ENCODE data around the gene CMKLR1.

DNA sequence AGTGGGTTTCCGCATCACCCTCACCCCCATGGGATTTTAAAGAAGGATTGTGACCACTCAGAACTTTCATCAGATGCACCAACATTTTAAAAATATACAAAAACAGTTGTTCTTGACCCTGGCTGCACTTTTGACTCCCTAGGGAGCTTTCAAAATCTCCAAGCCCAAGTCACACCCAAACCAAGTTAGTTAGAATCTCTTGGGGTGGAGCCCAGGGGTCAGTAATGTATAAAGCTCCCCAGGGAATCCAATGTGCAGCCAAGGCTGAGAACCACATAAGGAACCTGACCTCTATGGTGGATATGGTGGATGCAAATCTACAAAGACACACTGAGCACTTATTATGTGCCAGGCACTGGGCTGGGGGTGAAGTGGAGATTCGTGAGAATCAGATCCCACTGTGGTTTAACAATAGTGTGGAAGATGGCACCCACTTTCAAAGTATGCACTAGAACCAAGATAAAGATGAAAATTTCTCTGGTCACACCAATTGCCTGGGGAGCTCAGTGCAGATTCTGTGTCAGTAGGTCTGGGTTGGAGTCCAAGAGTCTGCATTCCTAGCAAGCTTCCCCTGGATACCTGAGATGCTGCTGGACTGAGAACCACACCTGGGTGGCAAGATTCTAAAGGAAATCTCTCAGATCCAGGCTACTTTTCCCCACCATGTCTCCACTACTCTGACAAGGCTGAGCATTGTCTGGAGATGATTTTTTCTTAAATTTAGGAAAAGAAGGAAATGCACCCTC is 18.9 kb upstream of the CMKLR1 start:
- TF ChIP-seq POLR2AphosphoS5 (IDR thresholded peaks at IDR 0.05; ENCODE audit: low read depth, low read length) (no peak), SIN3A (IDR thresholded peaks at IDR 0.05; ENCODE audit: borderline replicate concordance, insufficient read depth, low read length) (no peak), TAF1 (IDR thresholded peaks at IDR 0.05; ENCODE audit: borderline replicate concordance, insufficient read depth, low read length) (no peak), FOXP2 (optimal IDR thresholded peaks at IDR 0.05; ENCODE audit: borderline replicate concordance, extremely low read depth, extremely low read length, insufficient read depth) (no peak)
- TF ChIP-seq, protein P1, sequence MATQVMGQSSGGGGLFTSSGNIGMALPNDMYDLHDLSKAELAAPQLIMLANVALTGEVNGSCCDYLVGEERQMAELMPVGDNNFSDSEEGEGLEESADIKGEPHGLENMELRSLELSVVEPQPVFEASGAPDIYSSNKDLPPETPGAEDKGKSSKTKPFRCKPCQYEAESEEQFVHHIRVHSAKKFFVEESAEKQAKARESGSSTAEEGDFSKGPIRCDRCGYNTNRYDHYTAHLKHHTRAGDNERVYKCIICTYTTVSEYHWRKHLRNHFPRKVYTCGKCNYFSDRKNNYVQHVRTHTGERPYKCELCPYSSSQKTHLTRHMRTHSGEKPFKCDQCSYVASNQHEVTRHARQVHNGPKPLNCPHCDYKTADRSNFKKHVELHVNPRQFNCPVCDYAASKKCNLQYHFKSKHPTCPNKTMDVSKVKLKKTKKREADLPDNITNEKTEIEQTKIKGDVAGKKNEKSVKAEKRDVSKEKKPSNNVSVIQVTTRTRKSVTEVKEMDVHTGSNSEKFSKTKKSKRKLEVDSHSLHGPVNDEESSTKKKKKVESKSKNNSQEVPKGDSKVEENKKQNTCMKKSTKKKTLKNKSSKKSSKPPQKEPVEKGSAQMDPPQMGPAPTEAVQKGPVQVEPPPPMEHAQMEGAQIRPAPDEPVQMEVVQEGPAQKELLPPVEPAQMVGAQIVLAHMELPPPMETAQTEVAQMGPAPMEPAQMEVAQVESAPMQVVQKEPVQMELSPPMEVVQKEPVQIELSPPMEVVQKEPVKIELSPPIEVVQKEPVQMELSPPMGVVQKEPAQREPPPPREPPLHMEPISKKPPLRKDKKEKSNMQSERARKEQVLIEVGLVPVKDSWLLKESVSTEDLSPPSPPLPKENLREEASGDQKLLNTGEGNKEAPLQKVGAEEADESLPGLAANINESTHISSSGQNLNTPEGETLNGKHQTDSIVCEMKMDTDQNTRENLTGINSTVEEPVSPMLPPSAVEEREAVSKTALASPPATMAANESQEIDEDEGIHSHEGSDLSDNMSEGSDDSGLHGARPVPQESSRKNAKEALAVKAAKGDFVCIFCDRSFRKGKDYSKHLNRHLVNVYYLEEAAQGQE (IDR thresholded peaks at IDR 0.05; ENCODE audit: insufficient read depth in 1 of 2, low read depth in 2 of 2, low read length in 2 of 2), result no peak
